Hypothalamus (tissue), 51 donors: ENCODE measurements around the gene IFNAR1.

Source experiments
- DNase-seq, 51 donors: peaks; one replicate each; lab custom pipeline; 2025; lab: John Stamatoyannopoulos, UW

The IFNAR1 gene

GRCh38 chr21:33324291-33325221 lies at the start of gene IFNAR1:
IFNAR1 (plus strand) TSS chr21:33324970; CDS start chr21:33325056, 86 bp downstream.
- peak; percentile 80 to 99 (median 96) for DNase-seq

GRCh38 chr21:33278721-33279120 lies 46.0 kb upstream of the IFNAR1 start:
- no peak for DNase-seq

- DNase-seq = no peak
These were observed 45.4 kb upstream of the IFNAR1 start for GRCh38 chr21:33279330-33279820.

GRCh38 chr21:33281096-33281652 lies 43.6 kb upstream of the IFNAR1 start:
- no peak for DNase-seq

GRCh38 chr21:33283203-33283602 lies 41.6 kb upstream of the IFNAR1 start:
- DNase-seq = no peak

GRCh38 chr21:33286076-33286475 lies 38.7 kb upstream of the IFNAR1 start:
- no peak for DNase-seq

GRCh38 chr21:33286600-33287456 lies 37.9 kb upstream of the IFNAR1 start:
- DNase-seq = no peak

GRCh38 chr21:33289199-33289819 lies 35.5 kb upstream of the IFNAR1 start:
- DNase-seq = no peak

GRCh38 chr21:33290441-33290840 lies 34.3 kb upstream of the IFNAR1 start:
- no peak for DNase-seq

GRCh38 chr21:33291686-33292085 lies 33.1 kb upstream of the IFNAR1 start:
- DNase-seq = no peak

GRCh38 chr21:33292724-33293123 lies 32.0 kb upstream of the IFNAR1 start:
- no peak for DNase-seq

GRCh38 chr21:33293136-33293535 lies 31.6 kb upstream of the IFNAR1 start:
- peak in 8 of 51 donors; percentile 5 to 19 (median 8) for DNase-seq

GRCh38 chr21:33293811-33294216 lies 31.0 kb upstream of the IFNAR1 start:
- no peak for DNase-seq

- no peak for DNase-seq
These were observed 28.6 kb upstream of the IFNAR1 start for GRCh38 chr21:33296156-33296555.

- no peak for DNase-seq
These were observed 25.5 kb upstream of the IFNAR1 start for GRCh38 chr21:33299181-33299752.

GRCh38 chr21:33300701-33301631 lies 23.8 kb upstream of the IFNAR1 start:
- peak in 2 of 51 donors; percentile 8 for DNase-seq

- no peak for DNase-seq
These were observed 23.2 kb upstream of the IFNAR1 start for GRCh38 chr21:33301632-33302002.

- no peak for DNase-seq
These were observed 22.7 kb upstream of the IFNAR1 start for GRCh38 chr21:33302055-33302454.

- no peak for DNase-seq
These were observed 22.0 kb upstream of the IFNAR1 start for GRCh38 chr21:33302796-33303195.
